ENCODE data around the gene TTC7B.
A peak's percentile ranks its signal among the peaks of the same experiment; 100 is the strongest.

TTC7B gene

GRCh38 chr14:90699016-90699415 lies 117.2 kb downstream of the TTC7B start:
- DNase-seq = no peak

GRCh38 chr14:90698379-90698869 lies 117.8 kb downstream of the TTC7B start:
- no peak for DNase-seq

- DNase-seq = peak; percentile 77 to 82
Observed at GRCh38 chr14:90697577-90698206, 118.5 kb downstream of the TTC7B start.

- DNase-seq = no peak
Observed at GRCh38 chr14:90697132-90697531, 119.1 kb downstream of the TTC7B start.

- no peak for DNase-seq
Observed at GRCh38 chr14:90696720-90697119, 119.5 kb downstream of the TTC7B start.

DNA sequence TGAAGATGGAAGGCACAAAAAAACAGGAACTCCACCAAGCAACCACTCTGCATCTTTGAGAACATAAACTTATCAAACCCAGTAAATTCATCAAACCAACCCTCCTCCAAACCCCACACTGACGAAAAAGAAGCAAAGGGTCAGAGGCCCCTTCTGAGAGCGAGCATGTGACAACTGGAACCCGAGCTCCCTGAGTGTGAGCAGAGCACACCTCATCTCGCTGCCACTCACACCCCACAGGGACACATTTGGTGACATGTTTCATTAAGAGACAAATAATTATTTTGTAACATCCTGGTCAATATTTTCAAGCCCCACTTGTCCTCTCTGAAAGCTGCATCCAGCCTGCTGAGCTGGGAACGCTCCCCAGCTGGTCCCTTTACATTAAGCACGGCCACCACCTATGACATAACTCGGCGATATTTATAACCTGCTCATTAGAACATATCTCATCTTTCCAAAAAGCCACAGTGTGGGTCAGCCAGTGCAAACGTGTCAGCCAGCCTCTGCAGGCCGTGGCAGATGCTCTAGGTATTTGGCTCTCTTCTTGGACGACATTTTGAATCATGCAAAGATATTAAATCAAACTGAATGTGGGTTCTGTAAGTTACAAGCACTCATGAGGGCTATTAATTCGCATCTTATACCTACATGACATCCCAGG lies 120.1 kb downstream of the TTC7B start:
- no peak for DNase-seq

- DNase-seq = no peak
Observed at GRCh38 chr14:90693413-90693812, 122.8 kb downstream of the TTC7B start.

DNA sequence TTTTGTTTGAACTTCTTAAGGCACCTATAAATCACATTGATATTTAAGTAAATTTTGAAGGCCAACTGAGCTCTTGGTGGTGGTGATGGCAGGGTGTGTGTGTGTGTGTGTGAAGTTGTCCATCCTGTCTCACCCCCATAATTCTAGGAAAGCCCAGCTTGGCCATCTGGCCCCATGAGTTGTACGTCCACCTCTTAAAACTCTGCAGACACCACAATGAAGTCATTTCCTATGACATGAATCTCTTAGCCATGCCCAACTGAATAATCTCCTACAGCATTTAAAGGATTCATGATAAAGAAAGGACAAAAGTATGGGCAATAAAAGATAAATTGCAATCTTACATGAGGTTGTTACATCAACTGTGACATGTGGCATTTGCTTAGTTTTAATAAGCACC lies 123.4 kb downstream of the TTC7B start:
- DNase-seq = no peak

DNA sequence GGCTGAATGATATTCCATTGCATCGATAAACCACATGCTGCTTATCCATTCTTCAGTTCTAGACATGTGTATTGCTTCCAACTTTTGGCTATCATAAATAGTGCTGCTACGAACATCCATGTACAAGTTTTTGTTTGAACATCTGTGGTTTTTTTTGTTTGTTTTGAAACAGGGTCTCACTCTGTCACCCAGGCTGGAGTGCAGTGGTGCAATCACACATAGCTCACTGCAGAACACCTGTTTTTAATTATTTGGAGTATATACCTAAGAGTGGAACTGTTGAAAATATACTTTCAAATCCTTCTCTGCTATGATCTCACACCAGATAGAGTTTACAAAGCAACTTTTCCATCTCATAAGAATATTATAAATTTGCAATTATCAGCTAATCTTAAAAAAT lies 124.2 kb downstream of the TTC7B start:
- no peak for DNase-seq

DNA sequence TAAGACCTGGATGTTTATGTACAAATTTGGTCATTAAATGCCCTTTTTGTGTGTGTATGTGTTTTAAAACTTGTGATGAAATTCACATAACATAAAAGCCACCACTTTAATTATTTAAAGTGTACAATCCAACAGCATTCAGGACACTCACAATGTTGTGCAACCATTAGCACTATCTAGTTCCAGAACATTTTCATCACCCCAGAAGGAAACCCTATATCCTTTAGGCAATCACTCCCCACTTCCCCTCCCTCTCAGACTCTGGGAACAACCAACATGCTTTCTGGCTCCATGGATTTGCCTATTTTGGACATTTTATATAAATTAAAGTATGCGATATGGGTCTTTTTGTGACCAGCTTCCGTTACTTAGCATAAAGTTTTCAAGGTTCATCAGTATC lies 124.6 kb downstream of the TTC7B start:
- no peak for DNase-seq

- no peak for DNase-seq
Observed at GRCh38 chr14:90687680-90688079, 128.6 kb downstream of the TTC7B start.

- no peak for DNase-seq
Observed at GRCh38 chr14:90682615-90683014, 133.6 kb downstream of the TTC7B start.

DNA sequence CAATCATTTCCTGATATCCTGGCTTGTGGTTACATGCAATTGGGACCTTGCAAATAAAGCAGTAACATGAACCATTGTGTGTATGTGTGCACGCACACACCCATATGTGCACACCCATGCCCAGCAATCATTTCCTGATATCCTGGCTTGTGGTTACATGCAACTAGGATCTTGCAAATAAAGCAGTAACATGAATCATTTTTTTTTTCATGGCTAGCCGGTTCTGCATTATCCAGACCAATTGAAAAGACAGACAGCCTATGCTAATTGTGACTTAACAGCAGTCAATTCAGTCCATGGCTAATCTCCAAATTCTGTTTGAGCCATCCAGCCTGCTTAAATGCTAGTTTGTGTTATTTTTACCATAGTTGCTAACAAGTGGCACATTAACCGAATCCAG lies 134.3 kb downstream of the TTC7B start:
- no peak for DNase-seq

DNA sequence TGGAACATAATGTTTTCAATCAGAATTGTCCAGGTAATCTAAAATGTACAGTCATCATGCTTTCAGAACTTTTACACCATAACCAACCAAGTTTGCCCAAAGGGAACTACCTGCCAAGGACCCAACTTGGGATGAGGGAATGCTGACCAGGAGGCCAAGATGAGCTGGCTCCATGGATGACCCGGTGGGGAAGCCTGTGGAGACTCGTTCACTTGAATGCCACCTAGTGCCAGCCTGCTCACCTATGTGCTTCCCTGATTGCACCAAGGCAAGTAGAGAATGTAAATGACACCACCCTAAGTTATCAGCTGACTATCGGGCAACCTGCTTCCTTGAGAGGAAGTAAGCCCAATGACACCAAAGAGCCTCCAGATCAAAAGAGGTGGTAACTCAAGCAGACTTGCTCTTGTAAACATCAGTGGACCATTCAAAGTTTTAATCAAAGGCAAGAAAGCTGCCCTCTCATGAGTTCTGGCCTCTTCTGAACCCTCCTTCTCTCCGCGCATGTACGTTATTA lies 137.3 kb downstream of the TTC7B start:
- no peak for DNase-seq

- DNase-seq = no peak
Observed at GRCh38 chr14:90678420-90678819, 137.8 kb downstream of the TTC7B start.

DNA sequence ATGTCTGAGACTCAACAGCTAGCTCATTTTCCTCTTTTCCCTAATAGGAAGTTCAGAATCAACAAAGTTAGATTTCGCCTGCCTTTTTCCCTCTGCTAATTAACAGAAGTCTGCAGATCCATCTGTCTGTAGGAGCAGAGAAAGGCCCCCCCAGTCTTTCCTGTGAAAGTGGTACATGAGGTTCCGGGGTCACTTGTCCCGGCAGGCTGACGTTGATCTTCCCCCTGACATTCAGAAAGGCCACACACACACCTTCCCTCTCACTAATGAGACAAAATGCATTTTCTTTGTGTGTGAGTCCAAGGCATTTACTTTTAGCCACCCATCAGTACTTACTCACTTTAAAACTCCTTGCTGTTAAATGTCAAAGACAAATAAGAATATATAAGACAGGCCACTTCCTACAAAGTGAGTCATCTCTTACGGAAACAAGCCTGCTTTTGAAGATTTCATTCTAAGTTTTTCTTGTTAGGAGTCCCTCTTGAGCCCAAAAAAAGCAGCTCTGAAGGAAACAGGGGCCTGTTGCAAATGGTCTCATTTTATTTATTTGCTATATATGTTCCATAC lies 138.7 kb downstream of the TTC7B start:
- DNase-seq = peak; percentile 10 to 30

DNA sequence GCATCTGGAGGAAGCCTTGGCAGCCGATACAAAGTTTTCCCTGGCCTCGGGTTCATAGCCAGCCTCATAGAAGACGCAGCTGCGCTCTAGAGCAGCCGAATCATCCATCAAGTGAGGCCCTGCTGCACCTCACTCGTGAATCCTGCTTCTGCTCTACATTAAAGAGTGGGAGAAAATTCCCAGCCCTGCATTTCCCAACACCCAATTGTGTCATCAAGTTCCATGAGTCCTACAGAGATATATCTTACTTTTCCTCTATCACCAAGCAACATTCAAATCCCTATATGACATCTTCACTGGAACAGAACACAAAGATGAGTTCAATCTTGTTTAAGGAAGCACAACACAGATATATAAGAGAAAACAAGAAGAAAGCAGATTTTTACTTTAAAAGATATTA lies 139.3 kb downstream of the TTC7B start:
- no peak for DNase-seq

- no peak for DNase-seq
Observed at GRCh38 chr14:90676356-90676755, 139.9 kb downstream of the TTC7B start.

- DNase-seq = no peak
Observed at GRCh38 chr14:90675399-90675798, 140.8 kb downstream of the TTC7B start.

DNA sequence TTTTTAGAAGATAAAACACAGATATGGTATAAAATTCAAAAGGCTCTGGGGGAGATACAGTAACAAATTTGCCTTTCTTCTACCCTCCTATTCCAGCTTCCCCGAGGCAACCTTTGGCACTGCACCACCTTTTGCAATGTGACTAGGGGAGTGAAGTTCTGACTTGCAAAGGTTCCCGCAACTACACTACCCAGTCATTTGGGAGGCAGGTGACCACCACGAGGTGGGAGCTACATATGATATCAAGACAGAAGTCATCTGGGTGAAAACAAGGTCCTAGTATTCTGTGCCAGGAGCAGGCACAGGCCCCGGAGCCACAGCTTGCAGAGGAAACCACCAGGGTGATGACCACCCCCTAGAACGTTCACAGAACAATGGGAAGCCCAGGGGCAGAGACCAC lies 141.5 kb downstream of the TTC7B start:
- DNase-seq = no peak

- no peak for DNase-seq
Observed at GRCh38 chr14:90674043-90674670, 142.1 kb downstream of the TTC7B start.

- DNase-seq = no peak
Observed at GRCh38 chr14:90671382-90672234, 144.6 kb downstream of the TTC7B start.

DNA sequence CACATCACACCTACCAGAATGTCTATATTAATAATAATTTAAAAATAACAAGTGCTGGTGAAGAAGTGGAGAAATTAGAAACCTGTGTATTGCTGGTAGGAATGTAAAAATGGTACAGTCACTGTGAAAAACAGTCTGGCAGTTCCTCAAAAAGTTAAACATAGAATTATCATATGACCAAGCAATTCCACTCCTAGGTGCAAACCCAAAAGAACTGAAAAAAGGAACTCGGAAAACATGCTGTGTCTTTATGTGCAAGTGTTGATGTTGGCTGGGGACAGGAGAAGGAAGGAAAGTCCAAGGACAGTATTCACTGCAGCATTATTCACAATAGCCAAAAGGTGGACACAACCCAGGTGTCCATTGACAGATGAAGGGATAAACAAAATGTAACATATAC lies 146.5 kb downstream of the TTC7B start:
- no peak for DNase-seq
